Stomach (tissue), 9 donors: ENCODE results near the gene NUBPL. TPM values are rescaled to one million over a fixed set of nuclear protein-coding genes. Genes with fewer than 3 reads are reported as not detected.

Experiments
- DNase-seq, 2 donors: peaks; one replicate each; pipeline versions ENCODE4 v3.0.0 to v3.0.0-alpha.2; 2013 to 2019
- H3K27ac ChIP-seq, 5 donors: fragments of 200-600 bp in 4 of 5; sonication (generic) in 4 of 5; one replicate each; pipeline ENCODE4 v1.5.1; 2013 to 2019; ENCODE audit warnings: mild to moderate bottlenecking in 1 of 5, moderate library complexity in 1 of 5
- H3K27me3 ChIP-seq, 3 donors: fragments of 200-600 bp; sonication (generic); one replicate each; pipeline ENCODE4 v1.5.1; 2017 to 2019; ENCODE audit warnings: mixed run types in 1 of 3
- H3K36me3 ChIP-seq, 4 donors: fragments of 200-600 bp; sonication (generic); 1 replicate in 3 of 4; 2 replicates in 1 of 4; pipeline ENCODE4 v1.5.1; 2016 to 2019
- H3K4me1 ChIP-seq, 4 donors: fragments of 200-600 bp; sonication (generic); one replicate each; pipeline ENCODE4 v1.5.1; 2016 to 2019
- H3K4me3 ChIP-seq, 4 donors: fragments of 200-600 bp; sonication (generic) in 3 of 4; one replicate each; pipeline ENCODE4 v1.5.1; 2016 to 2019; ENCODE audit warnings: mild to moderate bottlenecking in 1 of 4
- H3K9me3 ChIP-seq, 4 donors: fragments of 200-600 bp; sonication (generic); one replicate each; pipeline ENCODE4 v1.5.1; 2016 to 2019
- EP300 ChIP-seq: sonication (generic); formaldehyde crosslinking; IDR thresholded peaks from one replicate; pipeline ENCODE4 v1.6.1; 2017; ENCODE audit warnings: antibody characterized with exemption
- POLR2A ChIP-seq, 4 donors: fragments of 450-650 bp; IDR thresholded peaks; one replicate each; pipeline ENCODE4 v1.6.1; 2016; ENCODE audit warnings: antibody characterized with exemption in 4 of 4, control low read depth in 2 of 4, mild to moderate bottlenecking in 1 of 4, moderate library complexity in 1 of 4
- POLR2AphosphoS5 ChIP-seq, 3 donors: sonication (generic); formaldehyde crosslinking; IDR thresholded peaks; one replicate each; pipeline ENCODE4 v1.6.1; 2016; ENCODE audit warnings: antibody characterized with exemption in 3 of 3
- WGBS, 5 donors: extraction: QIAGEN DNeasy Blood & Tissue Kit in 3 of 5; methylation state at CpG; one replicate each; pipeline versions ENCODE4 v1.1.5 to v1.1.7; 2013 to 2018; 5-methylcytosine and 5-hydroxymethylcytosine counted together
- intact Hi-C: fragments of 100-400 bp; cut with DNase I; formaldehyde crosslinking; loops from one replicate; pipeline ENCODE4 v1.15.1; 2023; ENCODE audit warnings: low total_unique reads
- polyA plus RNA-seq, 3 donors: library from polyadenylated mRNA; stranded (reverse); fragments of 200-250 nt; gene quantifications; one replicate each; pipeline ENCODE4 v1.2.3, GENCODE V29; 2013
- total RNA-seq, 5 donors: library from RNA; depleted of rRNA; stranded (reverse); fragments of >200 nt; gene quantifications; one replicate each; pipeline versions ENCODE4 v1.1.0 to v1.2.3, GENCODE V29; 2014 to 2016
- TF ChIP-seq, protein P1 (sequence below), 7 experiments: fragments of 450-650 bp in 4 of 7; fragments of 200-600 bp in 3 of 7; sonication (generic) in 3 of 7; IDR thresholded peaks; one replicate each; pipeline ENCODE4 v1.5.1; 2016 to 2019; ENCODE audit warnings: antibody characterized with exemption in 7 of 7, control low read depth in 2 of 7, mild to moderate bottlenecking in 1 of 7
- donor health status: healthy with polysubstance abuse.
- donor health status: Bipolar disorder and iron deficiency.
- donor health status: healthy.

The NUBPL gene
- total and polyA plus RNA-seq, 8 donors, result 0.58 to 25.7 (median 5.0) TPM

DNA sequence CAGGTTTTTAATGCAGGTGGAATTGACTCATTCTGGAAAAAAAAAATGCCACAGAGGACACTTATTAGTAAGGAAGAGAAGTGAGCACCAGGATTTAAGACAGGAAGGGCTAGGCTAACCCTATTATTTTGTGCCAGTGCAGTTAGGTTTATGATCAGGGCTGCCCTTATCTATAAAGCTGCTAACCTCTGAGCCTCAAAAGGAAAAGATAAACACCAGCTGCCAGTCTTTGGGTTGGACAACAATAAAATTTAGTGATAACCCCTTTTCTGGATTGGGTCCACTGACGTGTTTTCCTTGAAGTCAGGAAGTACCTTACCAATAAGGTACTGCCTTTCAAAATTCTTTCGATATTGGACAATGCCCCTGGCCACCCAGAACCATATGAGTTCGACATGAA lies 128.9 kb downstream of the NUBPL start:
- WGBS, 5 donors, result 28 to 57% (median 46%) methylated on average over 3 of the region's 3 CpGs
- H3K9me3 ChIP-seq, result no peaks in the 10 kb centered on the region
- H3K36me3 ChIP-seq, result no peaks in the 10 kb centered on the region
- no peak for TF ChIP-seq POLR2A (IDR thresholded peaks at IDR 0.05)
- TF ChIP-seq, protein P1, sequence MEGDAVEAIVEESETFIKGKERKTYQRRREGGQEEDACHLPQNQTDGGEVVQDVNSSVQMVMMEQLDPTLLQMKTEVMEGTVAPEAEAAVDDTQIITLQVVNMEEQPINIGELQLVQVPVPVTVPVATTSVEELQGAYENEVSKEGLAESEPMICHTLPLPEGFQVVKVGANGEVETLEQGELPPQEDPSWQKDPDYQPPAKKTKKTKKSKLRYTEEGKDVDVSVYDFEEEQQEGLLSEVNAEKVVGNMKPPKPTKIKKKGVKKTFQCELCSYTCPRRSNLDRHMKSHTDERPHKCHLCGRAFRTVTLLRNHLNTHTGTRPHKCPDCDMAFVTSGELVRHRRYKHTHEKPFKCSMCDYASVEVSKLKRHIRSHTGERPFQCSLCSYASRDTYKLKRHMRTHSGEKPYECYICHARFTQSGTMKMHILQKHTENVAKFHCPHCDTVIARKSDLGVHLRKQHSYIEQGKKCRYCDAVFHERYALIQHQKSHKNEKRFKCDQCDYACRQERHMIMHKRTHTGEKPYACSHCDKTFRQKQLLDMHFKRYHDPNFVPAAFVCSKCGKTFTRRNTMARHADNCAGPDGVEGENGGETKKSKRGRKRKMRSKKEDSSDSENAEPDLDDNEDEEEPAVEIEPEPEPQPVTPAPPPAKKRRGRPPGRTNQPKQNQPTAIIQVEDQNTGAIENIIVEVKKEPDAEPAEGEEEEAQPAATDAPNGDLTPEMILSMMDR (IDR thresholded peaks at IDR 0.05), result no peak
- DNase-seq, result no peak
- H3K27me3 ChIP-seq, result no peaks in the 10 kb centered on the region
- intact Hi-C loops, result no loop called here
- no peak overlapping the region for H3K27ac ChIP-seq
- H3K4me1 ChIP-seq, result peaks cover 0 to 6% (median 2%) of the 10 kb centered on the region in 4 donors
- H3K4me3 ChIP-seq, result no peak overlapping the region

- Histone ChIP-seq H3K4me3 (no peak overlapping the region), H3K27me3 (no peaks in the 10 kb centered on the region), H3K27ac (no peak overlapping the region), H3K4me1 (peaks cover 0 to 14% (median 2%) of the 10 kb centered on the region in 4 donors), H3K9me3 (no peaks in the 10 kb centered on the region), H3K36me3 (no peaks in the 10 kb centered on the region)
- DNase-seq, result peak in 1 of 2 donors; percentile 52
- TF ChIP-seq POLR2AphosphoS5 (IDR thresholded peaks at IDR 0.05) (no peak), POLR2A (IDR thresholded peaks at IDR 0.05) (no peak), EP300 (no peak)
- TF ChIP-seq, protein P1 (IDR thresholded peaks at IDR 0.05), result no peak
- intact Hi-C loops, result no loop called here
- WGBS, 5 donors, result 90 to 100% (median 98%) methylated on average over 1 of the region's 1 CpG
These were observed 131.2 kb downstream of the NUBPL start for GRCh38 chr14:31692376-31692781.

DNA sequence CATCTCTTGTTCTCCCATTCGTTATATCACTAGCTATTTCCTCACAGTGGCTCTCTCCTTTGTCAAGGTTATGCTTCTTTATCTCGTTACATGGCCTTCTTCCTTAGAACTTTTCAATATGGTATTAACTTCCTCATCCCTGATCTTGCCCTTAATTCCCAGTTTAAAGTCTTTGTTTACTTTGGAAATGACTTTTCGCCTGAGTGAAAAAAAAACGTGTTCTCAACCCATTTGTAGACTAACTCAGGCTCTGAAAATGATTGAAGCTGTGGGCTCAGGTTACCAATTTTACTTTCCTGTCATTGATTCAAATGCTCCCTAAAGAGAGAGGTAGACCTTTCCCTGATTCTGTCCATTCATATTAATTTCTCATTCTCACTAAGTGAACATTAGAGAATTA lies 135.2 kb downstream of the NUBPL start:
- peaks cover 0 to 11% (median 5%) of the 10 kb centered on the region in 4 donors for H3K9me3 ChIP-seq
- no peak overlapping the region for H3K27ac ChIP-seq
- TF ChIP-seq EP300, result no peak
- TF ChIP-seq POLR2A (IDR thresholded peaks at IDR 0.05), result no peak
- TF ChIP-seq, protein P1 (IDR thresholded peaks at IDR 0.05), result no peak
- TF ChIP-seq POLR2AphosphoS5 (IDR thresholded peaks at IDR 0.05), result no peak
- 48 to 66% (median 54%) methylated on average over 4 of the region's 4 CpGs for WGBS, 5 donors
- DNase-seq, result no peak
- no peaks in the 10 kb centered on the region for H3K27me3 ChIP-seq
- H3K4me3 ChIP-seq, result no peak overlapping the region
- H3K36me3 ChIP-seq, result peaks cover 0 to 8% (median 0%) of the 10 kb centered on the region in 4 donors
- peaks cover 0 to 14% (median 2%) of the 10 kb centered on the region in 4 donors for H3K4me1 ChIP-seq
- intact Hi-C loops, result no loop called here

DNA sequence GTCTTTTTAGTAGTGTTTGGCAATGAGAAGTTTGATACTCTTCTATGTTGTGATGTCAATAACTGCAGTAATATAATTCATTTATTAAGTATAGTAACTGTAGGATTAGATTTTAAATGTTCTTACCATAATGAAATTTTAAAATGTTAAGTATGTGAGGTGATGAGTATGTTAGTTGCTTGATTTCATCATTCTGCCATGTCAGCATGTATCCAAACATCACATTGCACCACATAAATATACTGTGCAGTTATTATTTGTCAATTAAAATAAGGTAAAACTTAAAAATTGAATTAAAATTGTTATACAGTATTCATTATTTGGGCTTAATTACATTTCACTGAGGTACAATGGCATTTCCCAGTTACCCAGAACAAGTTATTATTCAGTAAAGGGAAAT lies 138.6 kb downstream of the NUBPL start:
- H3K36me3 ChIP-seq, result peaks cover 0 to 24% (median 11%) of the 10 kb centered on the region in 4 donors
- peaks cover 0 to 8% (median 0%) of the 10 kb centered on the region in 4 donors for H3K4me1 ChIP-seq
- intact Hi-C loops, result no loop called here
- TF ChIP-seq EP300 (no peak), POLR2A (IDR thresholded peaks at IDR 0.05) (no peak), POLR2AphosphoS5 (IDR thresholded peaks at IDR 0.05) (no peak)
- TF ChIP-seq, protein P1 (IDR thresholded peaks at IDR 0.05), result no peak
- H3K27me3 ChIP-seq, result no peaks in the 10 kb centered on the region
- H3K4me3 ChIP-seq, result no peak overlapping the region
- H3K9me3 ChIP-seq, result peaks cover 0 to 20% (median 6%) of the 10 kb centered on the region in 4 donors
- no peak overlapping the region for H3K27ac ChIP-seq
- DNase-seq, result no peak
